Uterus (tissue), 2 donors: ENCODE measurements around the gene ZFR.
"Not testable (repeated sequence)": the region's sequence is repeated elsewhere in the genome, so short reads cannot be mapped to it uniquely, and the experiment has no call there.

ENCODE experiments used
- POLR2A ChIP-seq, 2 donors: fragments of 450-650 bp; IDR thresholded peaks; one replicate each; pipeline ENCODE4 v1.6.1; 2016; ENCODE audit warnings: antibody characterized with exemption in 2 of 2, mild to moderate bottlenecking in 1 of 2, moderate library complexity in 1 of 2
- TF ChIP-seq, protein P1 (sequence below), 4 experiments: fragments of 200-600 bp in 2 of 4; fragments of 450-650 bp in 2 of 4; sonication (generic) in 2 of 4; IDR thresholded peaks; one replicate each; pipeline ENCODE4 v1.5.1; 2016 to 2019; ENCODE audit warnings: antibody characterized with exemption in 4 of 4, mild to moderate bottlenecking in 2 of 4, moderate library complexity in 1 of 4

DNA sequence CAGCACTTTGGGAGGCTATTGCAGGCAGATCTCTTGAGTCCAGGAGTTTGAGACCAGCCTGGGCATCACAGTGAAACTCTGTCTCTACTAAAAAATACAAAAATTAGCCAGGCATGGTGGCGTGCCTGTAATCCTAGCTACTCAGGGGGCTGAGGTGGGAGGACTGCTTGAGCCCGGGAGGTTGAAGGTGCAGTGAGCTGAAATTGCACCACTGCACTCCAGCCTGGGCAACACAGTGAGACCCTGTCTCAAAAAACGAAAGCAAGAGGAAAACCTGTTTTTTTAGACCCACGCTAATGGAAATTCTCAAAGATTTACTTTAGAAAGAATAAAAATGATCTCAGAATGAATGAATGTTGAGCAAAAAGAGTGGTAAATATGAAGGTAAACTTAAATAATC, 13.7 kb downstream of the ZFR start:
- TF ChIP-seq, protein P1, sequence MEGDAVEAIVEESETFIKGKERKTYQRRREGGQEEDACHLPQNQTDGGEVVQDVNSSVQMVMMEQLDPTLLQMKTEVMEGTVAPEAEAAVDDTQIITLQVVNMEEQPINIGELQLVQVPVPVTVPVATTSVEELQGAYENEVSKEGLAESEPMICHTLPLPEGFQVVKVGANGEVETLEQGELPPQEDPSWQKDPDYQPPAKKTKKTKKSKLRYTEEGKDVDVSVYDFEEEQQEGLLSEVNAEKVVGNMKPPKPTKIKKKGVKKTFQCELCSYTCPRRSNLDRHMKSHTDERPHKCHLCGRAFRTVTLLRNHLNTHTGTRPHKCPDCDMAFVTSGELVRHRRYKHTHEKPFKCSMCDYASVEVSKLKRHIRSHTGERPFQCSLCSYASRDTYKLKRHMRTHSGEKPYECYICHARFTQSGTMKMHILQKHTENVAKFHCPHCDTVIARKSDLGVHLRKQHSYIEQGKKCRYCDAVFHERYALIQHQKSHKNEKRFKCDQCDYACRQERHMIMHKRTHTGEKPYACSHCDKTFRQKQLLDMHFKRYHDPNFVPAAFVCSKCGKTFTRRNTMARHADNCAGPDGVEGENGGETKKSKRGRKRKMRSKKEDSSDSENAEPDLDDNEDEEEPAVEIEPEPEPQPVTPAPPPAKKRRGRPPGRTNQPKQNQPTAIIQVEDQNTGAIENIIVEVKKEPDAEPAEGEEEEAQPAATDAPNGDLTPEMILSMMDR (IDR thresholded peaks at IDR 0.05): not testable (repeated sequence)
- TF ChIP-seq POLR2A (IDR thresholded peaks at IDR 0.05): not testable (repeated sequence)
